HG02884 (cell line): ENCODE data around the gene DNER.
"Not testable (repeated sequence)": the region's sequence is repeated elsewhere in the genome, so short reads cannot be mapped to it uniquely, and the experiment has no call there.

ENCODE experiments used
- ATAC-seq: cut with Tn5 transposase; IDR thresholded peaks from one replicate; pipeline ENCODE4 v1.9.1; 2021; ENCODE audit warnings: mild to moderate bottlenecking, moderate library complexity; ENCODE audit not compliant: unreplicated experiment

Gene DNER

DNA sequence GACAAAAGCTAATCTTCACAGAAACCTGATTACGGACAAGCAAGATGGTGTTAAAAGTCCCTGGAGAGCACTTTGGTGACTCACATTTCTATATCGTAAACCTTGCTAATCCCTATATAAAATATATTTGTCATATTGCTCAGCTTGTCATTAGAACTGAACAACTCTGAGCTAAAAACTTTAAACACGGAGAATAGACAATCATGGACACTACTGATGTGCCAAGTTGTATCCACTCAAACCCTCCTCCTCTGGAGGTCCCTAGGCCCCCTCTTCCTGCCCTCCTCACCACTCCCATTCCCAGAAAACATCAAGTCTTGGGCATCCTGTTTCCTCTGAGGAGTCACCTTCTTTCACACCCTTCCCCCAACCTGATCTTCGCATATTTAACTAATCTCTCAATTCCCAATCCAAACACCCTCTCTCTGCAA lies 304.6 kb downstream of the DNER start:
- no peak for ATAC-seq

GRCh38 chr2:229408962-229409361 lies 305.4 kb downstream of the DNER start:
- no peak for ATAC-seq

- ATAC-seq: no peak
Measured at GRCh38 chr2:229408356-229408755, 306.0 kb downstream of the DNER start.

DNA sequence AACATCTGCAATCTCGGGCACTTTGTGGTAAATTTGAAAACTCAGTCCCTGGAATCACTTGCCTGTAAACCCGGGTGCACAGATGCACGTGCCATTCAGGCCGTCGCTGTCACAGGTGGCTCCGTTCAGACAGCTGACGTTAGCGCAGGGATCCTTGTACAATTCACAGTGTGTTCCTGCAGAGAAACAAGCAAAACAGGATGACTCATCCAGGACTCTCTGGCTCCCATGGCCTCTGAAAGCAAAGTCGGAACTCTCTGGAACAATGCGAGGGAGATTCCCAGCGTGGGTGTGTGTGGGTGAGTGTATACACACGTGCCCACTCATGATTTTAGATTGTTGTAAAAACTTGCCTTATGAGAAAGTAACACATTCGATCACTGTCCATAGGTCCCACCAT lies 307.2 kb downstream of the DNER start:
- ATAC-seq: no peak

- ATAC-seq: no peak
Measured at GRCh38 chr2:229405796-229406195, 308.6 kb downstream of the DNER start.

- no peak for ATAC-seq
Measured at GRCh38 chr2:229403296-229403695, 311.1 kb downstream of the DNER start.

- no peak for ATAC-seq
Measured at GRCh38 chr2:229401171-229401865, 313.0 kb downstream of the DNER start.

DNA sequence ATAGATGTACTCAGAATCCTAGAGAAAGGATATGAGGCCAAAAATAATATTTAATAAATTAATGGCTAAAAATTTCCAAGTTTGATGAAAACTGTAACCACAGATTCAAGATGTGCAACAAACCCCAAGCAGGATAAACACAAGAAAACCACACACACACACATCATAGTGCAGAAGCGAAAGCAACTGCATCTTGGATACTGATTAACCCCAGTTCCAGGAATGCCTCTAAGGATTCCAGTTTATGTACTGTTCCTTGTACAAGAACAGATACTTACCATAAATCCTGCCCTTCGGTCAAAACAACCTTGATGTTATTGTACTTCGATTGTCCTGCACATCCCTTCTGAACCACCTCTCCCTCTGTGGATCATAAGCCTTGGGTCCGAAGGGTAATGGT lies 320.4 kb downstream of the DNER start:
- no peak for ATAC-seq

- ATAC-seq: no peak
Measured at GRCh38 chr2:229392196-229392595, 322.2 kb downstream of the DNER start.

DNA sequence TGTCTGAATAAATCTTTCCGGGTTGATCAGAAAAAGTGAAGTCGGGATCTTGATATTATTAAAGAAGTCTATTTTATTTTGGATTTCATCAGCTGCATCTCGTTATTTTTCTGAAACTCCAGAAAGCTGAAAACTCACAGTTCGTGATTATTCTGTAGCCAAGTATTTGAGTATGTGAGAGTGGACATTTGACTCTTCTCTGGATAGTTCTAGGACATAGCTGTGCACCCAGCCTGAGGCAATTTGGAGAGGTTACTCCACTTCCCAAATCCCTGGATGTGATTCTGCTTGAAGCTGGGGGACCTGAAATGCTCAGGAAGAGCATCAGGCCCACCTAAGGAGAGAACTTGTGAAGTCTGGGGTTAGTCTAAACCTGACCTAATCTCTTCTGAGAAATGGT lies 325.6 kb downstream of the DNER start:
- ATAC-seq: no peak

- ATAC-seq: no peak
Measured at GRCh38 chr2:229387866-229388265, 326.5 kb downstream of the DNER start.

GRCh38 chr2:229380101-229380625 lies 334.2 kb downstream of the DNER start:
- no peak for ATAC-seq

DNA sequence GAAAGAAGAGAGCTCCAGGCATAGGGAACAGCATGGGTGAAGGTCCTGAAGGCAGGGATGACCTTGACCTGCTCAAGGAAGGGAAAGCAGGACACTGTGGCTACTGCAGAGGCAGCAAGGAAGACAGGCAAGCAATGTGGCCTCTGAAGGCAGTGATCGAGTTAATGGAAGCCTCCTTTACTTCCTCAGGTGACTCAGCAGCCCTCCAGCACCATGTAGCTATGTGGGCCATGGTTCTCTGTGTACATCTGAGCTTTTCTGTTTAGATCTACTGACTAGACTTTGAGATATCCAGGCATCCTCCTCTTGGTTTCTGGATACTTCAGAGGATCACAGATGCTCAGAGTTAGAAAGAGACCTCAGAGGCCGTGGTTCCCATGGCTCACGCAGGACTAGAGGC lies 336.0 kb downstream of the DNER start:
- no peak for ATAC-seq

- no peak for ATAC-seq
Measured at GRCh38 chr2:229376866-229377265, 337.5 kb downstream of the DNER start.

- no peak for ATAC-seq
Measured at GRCh38 chr2:229375251-229375650, 339.1 kb downstream of the DNER start.

DNA sequence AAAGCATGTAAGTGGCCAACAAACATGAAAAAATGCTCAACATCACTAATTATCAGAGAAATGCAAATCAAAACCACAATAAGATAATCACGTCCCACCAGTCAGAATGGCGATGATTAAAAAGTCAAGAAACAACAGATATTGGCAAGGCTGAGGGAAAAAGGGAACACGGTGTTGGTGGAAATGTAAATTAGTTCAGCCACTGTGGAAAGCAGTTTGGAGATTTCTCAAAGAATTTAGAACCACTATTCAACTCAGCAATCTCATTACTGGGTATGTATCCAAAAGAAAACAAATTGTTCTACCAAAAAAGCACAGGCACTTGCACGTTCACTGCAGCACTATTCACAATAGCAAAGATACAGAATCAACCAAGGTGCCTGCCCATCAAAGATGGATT lies 341.0 kb downstream of the DNER start:
- not testable (repeated sequence) for ATAC-seq

GRCh38 chr2:229372207-229372606 lies 342.1 kb downstream of the DNER start:
- no peak for ATAC-seq

DNA sequence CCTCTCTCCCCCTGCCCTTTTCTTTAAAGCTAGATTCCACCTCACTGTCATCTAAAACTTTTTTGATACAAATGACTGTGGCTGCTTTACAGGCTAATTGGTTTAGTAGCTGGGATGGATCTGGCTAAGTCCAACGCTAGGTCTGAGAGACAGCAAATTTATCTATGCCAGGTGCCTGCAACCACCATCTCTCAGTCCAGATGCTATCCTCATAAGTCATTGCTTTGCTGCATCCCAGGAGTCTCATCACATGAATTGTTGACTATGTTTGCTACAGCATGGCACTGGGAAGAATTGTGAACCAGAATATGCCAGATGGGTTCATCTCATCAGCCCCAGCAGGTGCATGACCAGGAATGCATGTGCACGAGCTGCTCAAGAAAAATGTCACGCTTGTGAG lies 343.3 kb downstream of the DNER start:
- no peak for ATAC-seq

GRCh38 chr2:229370509-229370908 lies 343.8 kb downstream of the DNER start:
- no peak for ATAC-seq

DNA sequence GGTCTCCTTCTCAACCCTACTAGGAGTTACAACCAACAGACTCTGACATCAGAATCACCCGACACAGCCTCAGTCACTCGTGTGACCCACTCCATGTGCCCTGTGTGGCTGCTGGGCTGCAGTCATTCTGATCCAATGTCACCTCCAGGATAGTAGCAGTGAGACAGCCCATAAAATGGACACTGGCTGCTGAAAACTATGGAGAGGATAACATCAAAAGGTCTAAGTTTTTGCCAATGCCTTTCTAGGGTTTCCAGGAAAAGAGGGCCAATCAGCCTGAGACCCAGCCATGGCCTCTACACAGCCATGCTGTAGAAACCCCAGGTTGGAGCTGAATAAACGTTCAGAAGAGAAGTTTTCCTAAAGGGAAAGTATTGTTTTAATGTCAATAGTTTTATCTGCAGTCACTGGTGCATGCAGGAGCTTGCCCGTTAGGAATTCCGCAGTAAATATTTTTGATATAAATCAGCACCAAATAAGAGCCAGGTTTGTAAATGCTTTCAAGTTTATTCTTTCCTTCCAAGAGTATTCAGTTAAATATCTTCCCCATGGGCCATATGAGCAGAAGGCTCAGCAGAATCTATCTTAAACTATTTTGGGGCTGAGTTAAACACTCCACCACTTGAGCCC lies 351.1 kb downstream of the DNER start:
- ATAC-seq: no peak

DNA sequence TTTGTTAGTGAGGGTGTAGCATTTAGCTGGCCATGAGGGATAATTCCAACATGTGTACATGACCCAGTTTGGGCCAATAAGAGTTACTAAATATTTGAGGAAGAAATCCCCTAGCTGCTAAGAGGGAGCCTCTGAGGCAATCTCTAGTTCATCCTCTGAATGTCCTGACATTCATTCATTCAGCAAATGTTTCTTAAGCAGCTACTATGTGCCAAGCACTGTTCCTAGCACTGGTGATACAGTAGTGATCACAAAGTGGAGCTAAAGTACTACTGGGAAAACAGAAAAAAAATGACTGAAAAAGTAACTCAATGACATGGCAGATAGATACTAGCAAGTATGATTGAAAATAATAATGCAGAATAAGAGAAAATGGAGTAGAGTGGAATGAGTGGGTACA lies 363.5 kb downstream of the DNER start:
- ATAC-seq: no peak

DNA sequence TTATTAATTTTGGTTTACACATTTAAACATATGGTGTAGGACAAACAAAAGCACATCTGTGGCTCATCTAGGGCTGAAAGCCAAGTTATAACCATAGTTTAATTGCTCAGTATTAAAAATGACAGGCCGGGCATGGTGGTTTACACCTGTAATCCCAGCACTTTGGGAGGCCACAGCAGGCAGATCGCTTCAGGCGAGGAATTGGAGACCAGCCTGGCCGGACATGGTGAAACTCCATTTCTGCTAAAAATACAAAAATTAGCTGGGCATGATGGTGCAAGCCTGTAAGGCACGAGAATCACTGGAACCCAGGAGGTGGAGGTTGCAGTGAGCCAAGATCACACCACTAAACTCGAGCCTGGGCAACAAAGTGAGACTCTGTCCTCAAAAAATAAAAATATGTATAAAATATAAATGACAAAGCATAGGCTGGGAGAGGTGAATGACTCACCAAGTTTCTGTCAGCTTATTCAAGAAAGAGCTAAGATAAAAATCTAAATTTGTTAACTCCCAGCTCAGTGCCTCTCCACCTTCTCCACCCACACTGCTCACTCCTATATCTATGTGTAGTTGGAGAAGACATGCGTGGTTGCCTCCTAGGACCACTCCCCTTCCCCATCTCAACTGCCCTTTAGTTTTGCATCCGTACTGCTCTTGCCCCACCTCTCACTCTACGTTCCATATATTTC lies 364.1 kb downstream of the DNER start:
- no peak for ATAC-seq
